Stimulated activated naive CD8-positive, alpha-beta T cell treated with anti-CD3 and anti-CD28 coated beads, Interleukin-15, Interleukin-2, amounts not matched to agents 100 U/mL and 50 U/mL, for 24 hours (primary cell): ENCODE measurements around the gene MCUR1.
"Not testable (repeated sequence)": the region's sequence is repeated elsewhere in the genome, so short reads cannot be mapped to it uniquely, and the experiment has no call there.

Experiments
- ATAC-seq: fragments of 150-1000 bp; cut with Tn5 transposase; one replicate; pipeline ENCODE4 v1.10.0; 2021
- DNase-seq: peaks from one replicate; pipeline ENCODE4 v3.0.0; 2021

The MCUR1 gene

DNA sequence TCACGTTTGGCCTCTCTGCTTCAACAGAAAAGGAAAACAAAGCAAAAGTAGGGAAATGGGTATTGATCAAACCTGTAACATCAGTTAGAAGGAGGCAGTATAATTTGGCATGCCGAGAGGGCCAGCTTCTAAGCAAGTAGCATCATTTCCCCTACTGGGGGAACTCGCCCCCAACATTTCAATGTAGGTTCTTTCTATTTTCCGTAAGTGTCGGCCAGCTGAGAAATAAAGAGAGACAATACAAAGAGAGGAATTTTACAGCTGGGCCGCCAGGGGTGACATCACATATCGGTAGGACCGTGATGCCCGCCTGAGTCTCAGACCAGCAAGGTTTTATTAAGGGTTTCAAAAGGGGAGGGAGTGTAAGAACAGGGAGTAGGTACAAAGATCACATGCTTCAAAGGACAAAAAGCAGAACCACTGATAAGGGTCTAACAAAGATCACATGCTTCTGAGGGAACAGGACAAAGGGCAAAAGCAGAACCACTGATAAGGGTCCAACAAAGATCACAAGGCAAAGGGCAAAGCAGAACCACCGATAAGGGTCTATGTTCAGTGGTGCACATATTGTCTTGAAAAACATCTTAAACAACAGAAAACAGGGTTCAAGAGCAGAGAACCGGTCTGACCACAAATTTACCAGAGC, 14.4 kb upstream of the MCUR1 start:
- not testable (repeated sequence) for DNase-seq, ATAC-seq

DNA sequence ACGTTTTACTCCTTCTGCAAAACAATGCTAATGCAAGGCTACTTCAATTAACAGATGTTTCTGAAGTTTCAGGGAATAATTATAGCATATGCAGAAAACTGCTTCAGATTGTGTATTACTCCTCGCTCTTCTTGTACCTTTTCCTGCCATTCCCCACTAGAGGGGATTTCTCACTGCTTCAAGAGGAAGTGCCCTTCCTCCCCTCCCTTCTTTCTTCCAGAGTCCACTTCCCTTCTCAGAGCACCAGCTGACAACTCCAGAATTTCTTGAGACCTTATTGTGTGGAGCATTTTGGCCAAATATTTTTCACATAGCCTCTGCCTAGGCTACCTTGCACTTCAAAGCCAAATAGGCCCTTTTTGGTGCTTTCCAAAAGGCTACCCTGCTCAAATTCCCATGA, 12.7 kb upstream of the MCUR1 start:
- no peak for DNase-seq
- no peak for ATAC-seq

DNA sequence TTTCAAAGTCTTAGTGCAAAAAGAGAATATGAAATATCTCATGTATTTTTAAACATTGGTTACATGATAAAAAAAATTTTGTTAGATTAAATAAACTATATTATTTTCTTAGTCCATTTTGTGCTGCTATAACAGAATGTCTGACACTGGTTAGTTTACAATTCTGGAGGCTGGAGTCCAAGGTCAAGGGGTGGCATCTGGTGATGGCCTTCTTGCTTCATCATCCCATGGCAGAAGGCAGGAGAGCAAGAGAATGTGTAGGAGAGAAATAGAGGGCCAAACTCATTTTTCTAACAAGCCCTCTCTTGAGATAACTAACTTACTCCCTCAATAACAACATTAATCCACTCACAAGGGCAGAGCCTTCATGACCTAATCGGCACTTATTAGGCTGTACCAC, 11.5 kb upstream of the MCUR1 start:
- DNase-seq, result no peak
- ATAC-seq, result no peak

DNA sequence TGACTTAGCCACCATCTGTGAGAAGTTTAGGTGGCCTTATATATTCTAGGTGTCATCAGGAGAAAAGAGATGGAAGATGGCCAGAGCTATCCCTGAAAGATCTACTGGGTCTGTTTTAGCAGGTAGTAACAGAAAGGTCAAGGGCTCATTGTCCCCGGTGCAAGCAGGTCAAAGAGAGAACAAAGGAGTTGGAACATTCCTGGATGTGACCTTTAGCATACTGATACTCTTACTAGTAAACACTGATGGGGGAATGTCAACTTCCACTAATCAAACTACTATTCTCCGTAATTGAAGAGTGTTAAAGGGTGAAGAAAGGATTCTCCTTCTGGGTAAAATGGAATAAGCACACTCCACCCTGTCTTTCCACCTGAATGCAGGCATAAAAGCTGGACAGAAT, 4.0 kb upstream of the MCUR1 start:
- no peak for ATAC-seq
- DNase-seq, result no peak

DNA sequence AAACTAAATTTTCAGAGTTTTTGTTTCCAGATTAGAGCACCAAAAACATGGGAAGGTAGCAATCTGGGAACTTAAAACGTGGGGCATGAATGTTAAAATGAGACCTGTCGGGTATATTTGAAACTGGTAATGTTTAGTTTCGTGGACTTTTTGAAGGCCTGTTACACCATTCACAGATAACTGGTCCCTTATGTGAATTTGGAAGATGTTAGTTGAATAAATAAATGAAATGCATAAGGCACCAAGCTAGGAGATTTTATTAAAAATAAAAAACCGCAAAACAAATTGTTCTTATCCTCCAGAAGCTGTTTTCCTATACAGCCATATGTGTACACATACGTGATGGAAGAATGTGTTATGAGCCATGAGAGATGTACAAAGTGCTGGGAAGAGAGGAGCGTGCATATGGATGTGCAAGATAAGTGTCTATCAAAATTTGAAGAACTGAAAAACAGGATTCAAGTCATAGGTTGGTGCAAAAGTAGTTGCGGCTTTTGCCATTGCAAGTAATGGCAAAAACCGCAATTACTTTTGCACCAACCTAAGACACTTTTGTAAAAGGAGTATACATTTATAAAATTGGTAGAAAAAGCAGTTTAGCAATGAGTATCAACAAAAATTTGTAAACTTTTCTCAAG, 700 bp upstream of the MCUR1 start:
- ATAC-seq (no peak), DNase-seq (no peak)

DNA sequence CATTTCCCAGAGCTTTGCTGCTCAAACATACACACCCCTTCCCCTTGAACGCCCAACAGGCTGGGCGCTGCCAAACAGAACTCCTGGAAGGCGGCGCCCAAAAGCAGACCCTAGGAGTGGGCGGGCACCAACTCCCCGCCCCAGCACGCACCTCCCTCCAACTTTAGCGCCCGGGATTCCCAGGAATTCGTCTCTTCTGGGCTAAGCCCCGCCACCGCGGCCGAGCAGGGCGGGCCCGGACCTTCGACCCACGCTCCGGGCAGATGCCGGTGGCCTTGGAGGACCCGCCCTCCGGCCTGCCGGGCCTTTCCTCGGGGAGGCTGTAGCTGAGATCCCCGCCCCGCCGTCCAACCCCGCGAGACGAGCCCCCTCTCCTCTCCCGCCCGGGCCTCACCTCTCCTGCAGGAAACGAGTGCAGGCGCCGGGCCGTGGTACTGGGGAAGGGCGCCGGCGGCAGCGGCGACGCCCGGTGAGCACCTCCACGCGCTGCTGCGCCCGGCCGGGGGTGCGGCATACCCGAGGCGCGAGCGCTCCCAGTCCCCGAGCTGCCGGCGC, 659 bp downstream of the MCUR1 start:
- no peak for DNase-seq
- peak; percentile 29 for ATAC-seq

DNA sequence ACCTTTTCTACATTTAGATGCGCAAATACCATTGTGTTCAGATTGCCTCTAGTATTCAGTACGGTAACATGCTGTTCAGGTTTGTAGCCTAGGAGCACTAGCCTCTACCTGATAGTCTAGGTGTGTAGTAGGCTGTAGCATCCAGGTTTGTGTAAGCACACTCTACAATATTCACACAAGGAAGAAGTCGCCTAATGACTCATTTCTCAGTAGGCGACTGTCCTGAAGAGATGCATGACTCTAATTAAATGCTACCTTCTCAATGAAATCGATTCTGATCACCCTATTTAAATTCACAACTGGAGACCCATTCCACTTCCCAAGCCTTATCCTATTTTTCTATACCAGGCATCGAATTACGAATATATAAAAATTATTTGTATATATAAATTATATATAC, 1.3 kb downstream of the MCUR1 start:
- no peak for DNase-seq
- ATAC-seq, result no peak

DNA sequence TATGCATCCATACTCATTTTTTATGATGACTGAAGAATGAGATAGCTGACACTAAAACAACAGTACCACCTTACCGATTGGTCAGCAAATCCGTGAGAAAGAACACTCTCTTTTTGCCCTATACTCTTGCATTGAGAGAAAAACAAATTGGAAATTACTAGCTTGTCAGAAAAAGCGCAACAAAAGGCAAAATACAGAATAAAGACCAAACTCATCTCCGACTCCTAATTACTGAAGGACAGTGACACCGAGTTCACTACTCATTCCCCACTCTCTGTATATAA, 2.1 kb downstream of the MCUR1 start:
- no peak for ATAC-seq

DNA sequence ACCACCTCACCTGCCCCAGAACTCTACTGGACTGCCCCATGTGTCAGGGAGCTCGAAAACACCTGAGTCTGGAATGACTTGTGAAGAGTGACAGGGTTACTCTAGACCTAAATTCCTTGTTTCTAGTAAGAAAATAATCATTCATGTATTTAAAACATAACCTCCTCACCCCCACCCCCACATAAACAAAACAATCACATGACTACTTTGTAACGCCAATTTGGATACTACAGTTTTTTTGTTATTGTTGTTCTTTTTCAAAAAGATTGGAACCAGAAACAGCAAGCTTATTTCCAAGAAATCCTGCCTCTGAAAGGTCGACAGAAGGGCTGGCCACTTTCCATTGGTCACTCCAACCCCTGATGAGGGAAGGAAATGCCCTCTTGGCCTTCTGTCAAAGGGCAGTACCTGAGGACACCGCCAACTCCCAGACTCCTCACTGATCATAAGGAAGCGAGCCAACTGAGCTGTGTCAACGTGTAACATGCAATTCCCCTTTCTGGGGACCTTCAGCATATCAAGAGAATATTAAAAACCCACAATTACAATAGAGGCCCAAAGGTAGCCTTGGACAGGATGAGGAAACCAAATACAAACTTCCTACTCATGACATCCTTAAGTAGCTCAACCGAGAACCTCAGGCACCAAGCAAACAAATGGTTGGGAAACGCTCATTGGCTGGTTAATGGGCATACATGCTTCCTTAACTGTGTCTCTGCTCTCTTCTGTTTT, 2.6 kb downstream of the MCUR1 start:
- ATAC-seq (no peak), DNase-seq (no peak)

More for the DNA sequence above, 2.1 kb downstream of the MCUR1 start:
- no peak for DNase-seq

DNA sequence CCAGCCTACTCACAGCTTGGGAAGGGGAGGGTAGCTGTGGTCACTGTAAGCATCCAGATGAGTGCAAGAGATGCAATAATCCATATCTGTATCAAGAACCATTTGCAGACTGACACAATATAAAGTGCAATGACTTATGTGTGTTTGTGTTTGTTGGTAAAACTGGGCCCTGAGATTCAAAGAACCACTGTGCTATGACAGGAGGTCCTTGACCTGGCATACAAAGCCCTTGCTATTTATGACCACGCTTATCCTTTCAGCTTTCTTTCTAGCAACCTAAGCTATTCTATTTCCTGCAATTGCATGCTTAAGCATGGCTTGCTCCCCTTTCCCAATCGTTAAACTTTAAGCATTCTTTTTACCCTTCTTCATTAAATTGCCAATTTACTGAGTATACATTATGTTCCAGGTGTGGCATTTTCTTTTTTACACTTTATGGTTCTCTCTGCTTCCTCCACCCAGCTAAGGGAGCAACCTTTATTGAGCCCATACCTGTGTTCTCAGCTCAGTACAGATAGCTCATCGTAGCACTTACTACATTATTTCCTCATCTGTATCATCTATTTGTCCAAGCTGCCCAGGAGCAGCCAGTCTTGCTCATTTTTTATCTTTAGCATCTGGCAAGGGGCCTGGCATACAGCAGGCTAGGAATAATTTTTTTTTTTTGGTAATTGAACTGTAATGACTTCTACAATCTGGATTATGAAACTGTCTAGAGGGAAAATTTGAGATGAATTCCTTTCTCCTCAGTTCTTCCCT, 3.5 kb downstream of the MCUR1 start:
- no peak for ATAC-seq
- DNase-seq, result no peak

DNA sequence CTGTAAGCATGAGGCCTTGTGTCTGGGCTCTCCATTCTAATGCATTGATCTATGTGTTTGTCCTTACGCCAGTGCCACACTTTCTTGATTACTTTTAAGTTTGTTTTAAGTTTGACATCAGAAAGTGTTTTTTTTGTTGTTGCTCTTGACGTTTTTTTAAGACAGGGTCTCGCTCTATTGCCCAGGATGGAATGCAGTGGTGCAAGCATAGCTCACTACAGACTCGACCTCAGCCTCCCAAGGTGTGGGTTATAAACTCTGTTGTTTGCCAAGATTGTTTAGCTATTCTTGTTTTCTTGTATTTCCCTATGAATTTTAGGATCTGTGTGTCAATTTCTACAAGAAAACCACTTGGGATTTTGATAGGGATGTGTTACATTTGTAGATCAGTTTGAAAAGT, 5.6 kb downstream of the MCUR1 start:
- ATAC-seq (no peak), DNase-seq (no peak)

DNA sequence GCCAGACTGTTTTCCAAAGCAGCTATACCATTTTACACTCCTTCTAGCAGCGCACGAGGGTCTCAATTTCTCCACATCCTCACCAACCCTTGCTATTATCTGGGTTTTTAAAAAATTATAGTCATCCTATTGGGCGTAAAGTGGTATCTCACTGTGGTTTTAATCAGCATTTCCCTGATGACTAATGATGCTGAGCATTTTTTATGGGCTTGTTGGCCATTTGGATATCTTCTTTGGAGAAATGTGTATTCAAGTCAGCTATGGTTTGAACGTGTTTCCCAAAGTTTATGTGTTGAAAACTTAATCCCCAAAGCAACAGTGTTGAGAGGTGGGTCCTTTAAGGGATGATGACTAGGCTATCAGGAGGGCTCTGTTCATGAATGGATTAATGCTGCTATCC, 6.7 kb downstream of the MCUR1 start:
- ATAC-seq, result no peak
- no peak for DNase-seq

DNA sequence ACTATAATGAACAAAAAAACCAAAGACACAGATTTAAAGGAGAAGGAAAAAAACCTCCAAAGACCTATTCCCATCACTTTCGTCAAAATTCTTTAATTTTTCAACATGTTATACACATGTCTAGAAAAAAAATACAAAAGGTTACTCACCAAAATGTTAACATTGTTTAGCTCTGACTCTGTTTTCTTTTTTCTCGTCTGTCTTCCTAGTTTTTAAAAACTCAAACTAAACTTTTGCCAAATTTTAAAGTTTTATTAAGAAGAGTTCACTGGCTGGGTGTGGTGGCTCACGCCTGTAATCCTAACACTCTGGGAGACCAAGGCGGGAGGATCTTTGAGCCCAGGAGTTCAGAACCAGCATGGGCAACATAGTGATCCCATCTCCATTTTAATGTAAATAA, 10.8 kb downstream of the MCUR1 start:
- no peak for DNase-seq
- ATAC-seq, result no peak

DNA sequence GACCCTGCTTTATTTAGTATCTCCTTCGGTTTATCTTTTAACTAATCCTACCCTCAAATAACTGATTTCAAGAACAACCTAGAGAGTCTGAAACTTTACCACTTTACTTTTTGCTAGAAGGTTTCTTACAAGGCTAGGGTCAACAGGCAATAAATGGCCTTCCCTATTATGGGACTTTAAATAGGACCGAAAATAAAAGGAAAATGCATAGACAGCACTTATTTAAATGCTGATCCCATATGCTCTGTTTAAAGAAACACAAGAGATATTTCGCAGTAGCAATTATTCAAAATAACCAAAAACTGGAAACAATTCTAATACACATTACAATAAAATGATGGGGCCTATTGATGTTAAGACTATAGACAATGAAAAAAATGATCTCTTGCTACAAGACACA, 13.7 kb downstream of the MCUR1 start:
- DNase-seq (no peak), ATAC-seq (no peak)

DNA sequence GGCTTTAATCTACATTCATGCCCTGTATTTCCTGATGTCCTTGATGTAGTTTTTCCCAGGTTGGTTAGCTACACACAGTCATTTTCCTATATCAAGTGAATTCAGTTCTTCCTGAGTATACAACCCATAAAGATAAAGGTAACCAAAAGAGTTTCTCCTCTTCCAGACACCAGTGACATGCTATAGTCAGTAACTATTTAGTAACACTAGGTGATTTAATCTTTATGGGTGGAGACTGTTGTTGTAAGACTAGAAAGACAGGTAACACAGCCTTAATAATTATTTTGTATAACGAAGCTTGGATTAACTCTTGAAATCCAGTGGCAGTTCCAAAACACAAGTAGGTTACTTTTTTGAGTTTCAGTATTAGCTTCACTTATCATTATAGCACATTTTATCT, 17.6 kb downstream of the MCUR1 start:
- ATAC-seq (no peak), DNase-seq (no peak)

DNA sequence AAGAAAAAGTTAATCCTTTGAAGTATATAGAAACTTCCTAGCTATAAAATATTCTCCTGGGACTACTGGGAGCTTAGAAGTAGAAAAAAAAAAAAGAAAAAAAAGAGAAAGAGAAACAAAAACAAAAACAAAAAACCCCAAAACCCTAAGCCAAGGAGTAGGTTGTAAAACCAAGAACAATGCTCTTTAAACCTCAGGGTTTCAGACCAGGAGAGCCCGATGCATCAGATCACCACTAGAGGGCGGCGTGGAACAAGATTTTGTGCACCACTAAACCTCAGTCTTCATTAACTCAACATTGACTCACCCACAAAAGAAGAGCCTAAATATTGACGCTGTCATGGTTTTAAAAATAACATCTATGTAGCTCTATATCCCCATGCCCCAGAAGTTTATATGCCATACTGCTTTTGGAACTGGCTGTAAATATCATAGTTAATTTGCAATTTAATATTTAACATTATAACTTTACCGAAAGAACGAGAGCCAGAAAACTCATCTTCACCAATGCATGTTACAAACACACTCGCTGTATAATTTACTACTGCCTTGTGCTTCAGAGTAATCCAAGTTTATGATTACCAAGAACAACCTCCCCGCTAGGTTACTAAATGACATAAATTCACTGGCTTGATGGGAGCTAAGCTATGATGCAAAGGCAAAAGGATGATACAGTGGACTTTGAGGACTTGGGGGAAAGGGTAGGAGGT, 19.2 kb downstream of the MCUR1 start:
- peak; percentile 90 for ATAC-seq

DNA sequence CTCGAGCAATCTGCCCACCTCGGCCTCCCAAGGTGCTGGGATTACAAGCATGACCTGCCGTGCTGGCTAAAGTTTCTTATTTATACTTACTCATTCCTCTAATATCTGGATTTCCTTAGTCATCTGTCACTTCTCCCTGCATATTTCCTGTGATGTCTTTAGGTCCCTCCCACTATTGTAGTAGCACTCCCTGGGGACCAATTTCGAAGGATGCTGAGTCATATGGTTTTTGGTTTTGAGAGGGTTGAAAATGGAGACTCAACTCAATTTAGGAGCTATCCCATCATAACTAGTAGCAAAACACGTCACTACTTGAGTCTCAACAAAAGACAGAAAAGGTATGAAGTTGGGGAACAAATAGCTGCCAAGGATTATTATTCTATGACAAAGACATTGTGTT, 20.2 kb downstream of the MCUR1 start:
- ATAC-seq (no peak), DNase-seq (no peak)

More for the DNA sequence above, 19.2 kb downstream of the MCUR1 start:
- peak; percentile 90 for DNase-seq

DNA sequence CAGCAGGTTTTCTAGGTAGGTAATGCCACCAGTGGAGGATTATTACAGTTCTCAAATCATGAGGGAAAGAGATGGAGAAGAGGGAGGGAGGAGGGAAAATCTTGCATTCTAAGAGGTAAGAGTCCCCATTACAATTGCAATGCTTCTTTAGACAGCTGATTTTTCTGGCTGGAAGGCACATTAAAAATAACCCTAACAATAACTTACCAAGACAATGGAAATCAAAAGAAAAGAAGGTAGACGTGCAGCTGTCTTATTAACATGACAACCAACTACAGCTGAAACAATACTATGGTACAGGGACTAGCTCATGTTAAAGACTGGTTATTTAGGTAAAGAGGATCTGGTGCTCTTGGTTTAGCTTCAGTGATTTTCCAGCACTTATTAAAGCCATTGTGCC, 24.6 kb downstream of the MCUR1 start:
- DNase-seq, result no peak
- ATAC-seq, result no peak

DNA sequence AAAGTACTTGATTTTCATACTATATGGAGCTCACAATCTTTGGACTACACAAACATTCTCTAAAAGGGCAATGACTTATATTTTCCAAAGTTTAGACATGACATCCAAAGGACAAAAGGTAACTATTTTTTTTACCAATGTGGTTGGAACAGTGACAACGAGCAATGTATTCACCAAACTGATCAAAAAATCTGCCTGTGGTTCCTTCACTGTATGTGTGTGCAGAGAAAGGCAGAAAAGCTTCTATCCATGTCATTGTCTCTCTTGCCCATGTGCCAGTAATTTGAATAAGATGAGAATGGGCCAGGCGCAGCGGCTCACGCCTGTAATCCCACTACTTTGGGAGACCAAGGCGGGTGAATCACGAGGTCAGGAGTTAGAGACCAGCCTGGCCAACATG, 25.5 kb downstream of the MCUR1 start:
- DNase-seq, result peak; percentile 23
- peak; percentile 89 for ATAC-seq

DNA sequence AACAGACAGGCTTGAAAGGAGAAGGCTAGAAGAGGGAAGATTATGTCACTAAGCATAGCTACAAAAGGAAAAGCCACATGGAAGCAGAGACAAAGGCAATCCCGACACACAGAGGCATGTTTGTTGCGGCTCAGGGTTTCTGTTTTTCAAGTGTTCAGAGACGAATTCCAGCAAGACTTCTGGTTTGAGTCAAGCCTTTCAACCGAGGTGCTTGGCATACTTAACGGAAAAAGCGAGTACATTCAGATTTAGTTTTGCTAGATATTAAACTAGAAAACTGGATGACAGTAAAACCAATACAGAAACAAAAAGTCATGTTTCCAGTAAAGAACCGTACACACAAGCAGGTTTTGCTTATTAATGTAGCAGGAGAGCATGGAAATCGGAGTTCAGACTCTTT, 27.2 kb downstream of the MCUR1 start:
- DNase-seq (peak; percentile 15), ATAC-seq (peak; percentile 55)

DNA sequence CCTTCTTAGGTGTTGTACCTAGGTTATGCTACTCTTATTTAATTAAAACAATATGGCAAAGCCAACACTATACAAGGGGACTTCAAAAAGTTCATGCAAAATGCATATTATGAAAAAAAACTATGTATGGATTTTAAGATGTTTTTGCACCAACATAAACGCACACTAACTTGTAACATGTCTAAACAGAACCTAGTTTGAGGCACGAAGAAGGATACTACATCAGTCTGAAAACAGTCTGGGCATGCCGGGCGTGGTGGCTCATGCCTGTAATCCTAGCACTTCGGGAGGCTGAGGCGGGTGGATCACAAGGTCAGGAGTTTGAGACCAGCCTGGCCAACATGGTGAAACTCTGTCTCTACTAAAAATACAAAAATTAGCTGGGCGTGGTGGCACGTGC, 34.2 kb downstream of the MCUR1 start:
- not testable (repeated sequence) for ATAC-seq, DNase-seq

DNA sequence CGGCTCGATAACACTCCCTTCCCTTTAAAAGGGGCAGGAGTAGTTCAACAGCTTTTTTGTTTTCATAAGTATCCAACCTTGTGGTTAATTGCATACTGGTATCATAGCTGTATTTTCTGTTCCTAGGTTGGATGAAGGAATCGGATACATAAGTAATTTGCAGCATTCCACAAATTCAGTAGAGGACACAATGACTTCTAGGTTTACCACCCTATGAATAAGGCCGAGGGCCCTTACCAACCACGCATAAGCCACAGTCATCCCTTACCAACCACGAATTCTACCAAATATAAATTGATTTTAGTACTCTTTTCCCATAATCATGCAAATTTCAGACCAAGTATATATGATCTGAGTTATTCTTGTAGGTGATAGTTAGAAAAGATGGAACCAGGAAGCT, 36.3 kb downstream of the MCUR1 start:
- ATAC-seq (no peak), DNase-seq (no peak)
